ENCODE measurements around the gene SNX33. TPM values are rescaled to one million over a fixed set of nuclear protein-coding genes. Genes with fewer than 3 reads are reported as not detected.

Gene SNX33
- total and polyA plus RNA-seq, 2 of the 13 experiments (the other 11 are each of a cell fraction or from before 2014, with no cell fraction given) = 11.0 to 11.6 TPM

- Histone ChIP-seq H3K4me2 (ENCODE audit: low read depth, low read length) (peak overlapping the region; percentile 74), H3K9me3 (ENCODE audit: low read length) (no peaks in the 10 kb centered on the region), H2AFZ (ENCODE audit: low read length) (no peak overlapping the region), H3K4me3 (replicated peaks in 1 of 3; ENCODE audit: insufficient read depth in 1 of 3, low read depth in 2 of 3, low read length in 3 of 3) (peak overlapping the region in 1 of 3 experiments; percentile 50; a peak in 1 of 6 replicates), H3K27ac (ENCODE audit: extremely low read length, insufficient read depth, low read length) (no peak overlapping the region), H3K27me3 (ENCODE audit: control insufficient read depth in 1 of 2, insufficient read depth in 2 of 2, low read length in 2 of 2) (peaks cover 11 to 46% of the 10 kb centered on the region in 2 experiments; a peak in 4 of 5 replicates), H3K9ac (ENCODE audit: insufficient read depth, low read depth, low read length) (no peak overlapping the region), H3K4me1 (ENCODE audit: insufficient read depth, low read length) (peaks cover 23% of the 10 kb centered on the region), H4K20me1 (ENCODE audit: insufficient read depth, low read length) (no peaks in the 10 kb centered on the region), H3K79me2 (ENCODE audit: insufficient read depth, low read length) (no peaks in the 10 kb centered on the region), H3K36me3 (replicated peaks in 1 of 2; ENCODE audit: control insufficient read depth in 1 of 2, insufficient read depth in 2 of 2, low read length in 2 of 2) (no peaks in the 10 kb centered on the region)
- no TSS peak for BruUV-seq (replicated peaks)
- WGBS (ENCODE audit: low lambda C conversion rate) = 53% methylated on average over 6 of the region's 14 CpGs
- TF ChIP-seq AGO1 (IDR thresholded peaks at IDR 0.05; ENCODE audit: low read depth, low read length, poor library complexity, severe bottlenecking) = no peak
- TF ChIP-seq ZNF883 (CRISPR knock-in tag; IDR thresholded peaks at IDR 0.05; ENCODE audit: not compliant biosample characterization) = no peak
- TF ChIP-seq CENPT (CRISPR knock-in tag; IDR thresholded peaks at IDR 0.05; ENCODE audit: low read depth) = no peak
- TF ChIP-seq ZBTB26 (CRISPR knock-in tag; IDR thresholded peaks at IDR 0.05; ENCODE audit: borderline replicate concordance) = no peak
- TF ChIP-seq TFDP2 (CRISPR knock-in tag; IDR thresholded peaks at IDR 0.05) = no peak
- no peak for TF ChIP-seq EZH2 (conservative IDR thresholded peaks at IDR 0.05; ENCODE audit: low read depth, low read length)
- TF ChIP-seq NFE2L1 (CRISPR knock-in tag; IDR thresholded peaks at IDR 0.05; ENCODE audit: borderline replicate concordance) = no peak
- TF ChIP-seq BHLHE40 (IDR thresholded peaks at IDR 0.05; ENCODE audit: low read length) = no peak
- TF ChIP-seq KAT8 (CRISPR knock-in tag; IDR thresholded peaks at IDR 0.05) = no peak
- TF ChIP-seq RNF2 (conservative IDR thresholded peaks at IDR 0.05; ENCODE audit: low read depth) = no peak
- TF ChIP-seq ZNF781 (CRISPR knock-in tag; IDR thresholded peaks at IDR 0.05; ENCODE audit: borderline replicate concordance, not compliant biosample characterization) = no peak
- no peak for TF ChIP-seq HES4 (CRISPR knock-in tag; IDR thresholded peaks at IDR 0.05; ENCODE audit: borderline replicate concordance)
- TF ChIP-seq SRY (CRISPR knock-in tag; IDR thresholded peaks at IDR 0.05) = no peak
- TF ChIP-seq ZNF329 (CRISPR knock-in tag; IDR thresholded peaks at IDR 0.05; ENCODE audit: low read depth) = no peak
- no peak for TF ChIP-seq ZNF260 (CRISPR knock-in tag; IDR thresholded peaks at IDR 0.05; ENCODE audit: borderline replicate concordance, low read depth)
- no peak for TF ChIP-seq ZNF563 (CRISPR knock-in tag; IDR thresholded peaks at IDR 0.05)
- TF ChIP-seq POLR2G (IDR thresholded peaks at IDR 0.05; ENCODE audit: low read depth, low read length) = no peak
- TF ChIP-seq DDIT3 (CRISPR knock-in tag; IDR thresholded peaks at IDR 0.05) = no peak
- TF ChIP-seq ZNF326 (CRISPR knock-in tag; IDR thresholded peaks at IDR 0.05; ENCODE audit: borderline replicate concordance) = no peak
- no peak for TF ChIP-seq ZNF414 (CRISPR knock-in tag; IDR thresholded peaks at IDR 0.05)
- in situ Hi-C loops (cut with HindIII; ENCODE audit: extremely low pct_ligation_motif_present, low pct_unique_long_range_greater_than_20kb) (no loop called here), intact Hi-C loops (cut with micrococcal nuclease; ENCODE audit: unreplicated experiment) (no loop called here)
- POLR2A ChIA-PET = interaction anchor here (1.5 kb wide), 1 partner anchor 326 kb away, joined by 5 read pairs; the partner anchor contains the start of gene MAN2C1
- ATAC-seq (no peak), FAIRE-seq (no peak), DNase-seq (ENCODE audit: low spot score) (no peak)
- CTCF ChIA-PET (ENCODE audit: low intra/inter-chr PET ratio, low total read pairs) = no interaction called here
These were observed 46.0 kb downstream of the SNX33 start for GRCh38 chr15:75693501-75694240.
